ENCODE results near the gene FNIP1. TPM values are rescaled to one million over a fixed set of nuclear protein-coding genes. Genes with fewer than 3 reads are reported as not detected.

FNIP1 gene
- total and polyA plus RNA-seq, 2 of the 8 experiments (the other 6 are each of a cell fraction or from before 2014, with no cell fraction given): 3.5 to 17.3 TPM

DNA sequence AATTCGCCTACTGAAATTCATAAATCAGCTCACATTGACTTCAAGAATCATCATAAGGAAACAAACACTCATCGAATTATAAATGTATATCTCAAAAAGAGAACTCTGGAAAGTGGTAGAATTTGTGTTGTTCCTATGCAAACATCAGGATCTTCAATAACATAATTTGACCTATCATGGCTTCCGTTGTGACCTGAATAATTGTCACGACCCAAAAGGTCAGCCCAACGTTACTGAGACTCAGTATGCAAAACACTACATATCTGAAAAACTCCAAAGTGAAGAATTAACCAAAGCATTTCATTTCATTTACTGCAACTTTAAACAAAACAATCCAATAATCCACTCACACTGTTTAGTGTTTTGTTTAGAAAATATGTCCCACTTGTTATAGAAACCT, 163.0 kb downstream of the FNIP1 start (continued):
- TF ChIP-seq GABPA (IDR thresholded peaks at IDR 0.05; ENCODE audit: borderline replicate concordance, insufficient read depth, low read length) (no peak), SRF (IDR thresholded peaks at IDR 0.05; ENCODE audit: low read depth, low read length) (no peak), SIRT6 (IDR thresholded peaks at IDR 0.05; ENCODE audit: low read length) (no peak), TBP (IDR thresholded peaks at IDR 0.05; ENCODE audit: low read depth, low read length) (no peak), POLR2A (IDR thresholded peaks at IDR 0.05; ENCODE audit: control extremely low read depth in 1 of 2, low read depth in 2 of 2, low read length in 2 of 2) (no peak), GTF2F1 (IDR thresholded peaks at IDR 0.05; ENCODE audit: borderline replicate concordance, low read depth, low read length) (no peak), RAD21 (IDR thresholded peaks at IDR 0.05 in 1 of 2, conservative IDR thresholded peaks at IDR 0.05 in 1 of 2; ENCODE audit: low read depth in 2 of 2, low read length in 2 of 2) (no peak)
- TF ChIP-seq, protein P1, sequence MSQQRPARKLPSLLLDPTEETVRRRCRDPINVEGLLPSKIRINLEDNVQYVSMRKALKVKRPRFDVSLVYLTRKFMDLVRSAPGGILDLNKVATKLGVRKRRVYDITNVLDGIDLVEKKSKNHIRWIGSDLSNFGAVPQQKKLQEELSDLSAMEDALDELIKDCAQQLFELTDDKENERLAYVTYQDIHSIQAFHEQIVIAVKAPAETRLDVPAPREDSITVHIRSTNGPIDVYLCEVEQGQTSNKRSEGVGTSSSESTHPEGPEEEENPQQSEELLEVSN (IDR thresholded peaks at IDR 0.05): no peak
